GM19035 (cell line): ENCODE data around the gene SPAM1.
A peak's percentile ranks its signal among the peaks of the same experiment; 100 is the strongest.
"Not testable (repeated sequence)": the region's sequence is repeated elsewhere in the genome, so short reads cannot be mapped to it uniquely, and the experiment has no call there.

Experiments
- ATAC-seq: cut with Tn5 transposase; IDR thresholded peaks from one replicate; pipeline ENCODE4 v1.9.1; 2021; ENCODE audit not compliant: unreplicated experiment

SPAM1 gene

DNA sequence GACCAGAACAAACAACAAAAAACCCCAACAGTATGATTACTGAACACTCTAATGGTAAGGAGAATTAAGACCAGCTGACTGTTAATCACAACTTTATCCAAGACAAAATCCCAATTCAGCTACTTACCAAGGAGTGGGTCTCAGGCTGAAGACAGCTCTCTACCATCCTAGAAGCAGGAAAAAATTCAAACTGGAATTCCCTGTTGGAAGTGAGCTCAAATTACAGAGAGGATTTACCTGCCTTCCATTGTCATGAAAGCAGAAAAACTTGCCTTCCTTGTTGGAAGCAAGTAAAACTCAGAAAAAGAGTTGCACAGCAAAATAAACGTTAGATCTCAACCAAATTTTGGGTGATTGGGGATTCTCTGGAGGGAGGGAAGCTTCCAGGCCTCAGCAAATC is 20.9 kb downstream of the SPAM1 start:
- ATAC-seq = no peak

DNA sequence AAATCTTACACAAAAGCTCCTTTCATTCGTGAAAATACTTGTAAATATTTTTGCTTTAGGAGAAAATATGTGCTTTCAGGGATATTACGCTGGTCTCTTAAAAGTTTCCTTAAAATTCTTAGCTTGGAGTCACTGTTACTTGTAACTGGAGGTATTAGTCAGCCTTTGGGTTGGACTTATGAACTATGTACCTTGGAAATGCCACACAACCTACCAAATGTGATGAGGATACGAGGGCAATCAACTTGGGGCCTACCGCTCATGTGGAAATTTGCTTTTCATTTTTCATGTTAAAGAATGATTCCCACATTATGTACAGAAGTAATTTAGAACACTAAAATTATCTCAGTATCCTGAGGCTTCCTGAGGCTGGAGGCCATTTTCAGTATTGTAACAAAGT is 23.1 kb downstream of the SPAM1 start:
- ATAC-seq = no peak

DNA sequence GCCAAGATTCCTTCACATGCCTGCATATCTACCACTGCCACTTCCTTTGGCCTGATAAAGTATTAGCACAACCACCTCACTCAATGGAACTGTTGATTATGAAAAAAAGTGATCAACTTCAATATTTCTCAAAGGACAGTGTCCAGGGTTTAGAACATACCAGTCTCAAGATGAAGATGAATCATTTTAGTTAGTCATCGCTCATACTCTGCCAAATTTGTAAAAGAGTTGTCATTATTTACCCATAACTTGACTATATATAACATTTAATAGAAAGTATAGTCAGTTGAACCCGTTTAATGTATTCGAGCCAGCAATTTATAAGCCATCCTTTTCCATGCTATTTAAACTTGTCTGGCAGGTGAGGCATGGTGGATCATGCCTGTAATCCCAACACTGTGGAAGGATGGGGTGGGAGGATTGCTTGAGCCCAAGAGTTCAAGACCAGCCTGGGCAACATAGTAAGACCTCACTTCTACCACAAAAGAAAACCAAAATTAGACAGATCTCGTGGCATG is 33.2 kb downstream of the SPAM1 start:
- no peak for ATAC-seq

DNA sequence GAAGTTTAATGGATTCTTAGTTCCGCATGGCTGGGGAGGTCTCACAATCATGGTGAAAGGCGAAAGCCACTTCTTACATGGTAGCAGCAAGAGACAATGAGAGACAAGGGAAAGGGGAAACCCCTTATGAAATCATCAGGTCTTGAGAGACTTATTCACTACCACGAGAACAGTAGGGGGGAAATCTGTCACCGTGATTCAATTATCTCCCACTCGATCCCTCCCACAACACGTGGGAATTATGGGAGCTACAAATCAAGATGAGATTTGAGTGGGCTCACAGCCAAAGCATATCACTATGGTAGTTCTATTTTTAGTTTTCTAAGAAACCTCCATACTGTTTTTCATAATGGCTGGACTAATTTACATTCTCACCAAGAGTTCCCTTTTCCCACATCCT is 36.7 kb downstream of the SPAM1 start:
- ATAC-seq = no peak

DNA sequence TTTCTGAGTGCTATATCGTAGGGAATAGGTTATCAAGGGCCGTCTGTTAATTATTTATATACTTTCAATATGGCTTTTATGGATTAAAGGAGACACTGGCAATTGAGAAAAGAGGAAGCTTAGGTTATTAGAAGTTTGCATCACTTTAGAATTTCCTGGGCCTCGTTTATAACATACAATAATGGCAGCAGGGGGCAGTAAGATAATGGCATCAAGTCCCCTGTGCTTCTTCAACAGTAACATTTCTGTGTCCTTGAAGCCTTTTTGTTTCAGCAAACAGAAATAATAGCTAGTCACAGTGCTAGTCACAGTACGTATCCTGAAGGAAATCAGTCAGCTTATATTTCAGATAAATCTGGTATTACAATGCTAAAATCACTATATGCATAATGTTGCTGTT is 41.9 kb downstream of the SPAM1 start:
- no peak for ATAC-seq

DNA sequence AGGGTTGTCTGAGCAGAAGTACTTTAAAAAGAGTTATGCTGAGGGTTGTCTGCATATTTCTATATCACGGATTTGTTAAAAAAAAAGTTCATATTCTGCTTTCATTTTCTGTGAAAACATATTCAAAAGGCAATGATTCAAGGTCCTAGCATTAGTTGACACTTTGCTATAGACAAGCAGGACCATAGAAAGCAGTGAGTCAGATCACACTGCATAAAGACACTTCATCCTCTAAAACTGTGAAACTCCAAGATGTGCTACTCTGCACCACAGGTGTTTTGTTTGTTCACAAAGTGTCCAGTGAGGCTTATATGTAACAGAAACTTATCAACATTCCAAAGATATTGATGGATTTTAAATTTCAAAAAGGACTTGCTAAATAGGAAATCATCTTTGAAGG is 47.0 kb downstream of the SPAM1 start:
- ATAC-seq = no peak

DNA sequence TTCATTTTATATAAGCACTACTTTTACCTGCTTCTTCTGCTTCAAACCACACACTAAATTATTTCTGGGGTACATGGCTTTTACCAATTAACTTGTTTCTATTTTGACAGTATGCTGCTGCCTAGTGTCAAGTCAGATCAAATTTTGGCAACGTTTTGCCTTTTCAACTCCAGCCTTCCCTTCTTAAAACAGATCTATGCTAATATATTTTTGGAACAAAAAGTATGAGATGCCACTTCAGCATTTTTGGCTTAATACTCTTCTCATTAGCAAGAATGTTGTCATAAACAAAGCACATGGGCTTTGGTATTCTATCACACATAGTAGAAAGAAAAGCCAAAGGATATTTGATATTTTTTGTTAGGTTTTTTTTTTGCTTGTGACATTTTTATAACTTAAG is 47.8 kb downstream of the SPAM1 start:
- ATAC-seq = no peak

DNA sequence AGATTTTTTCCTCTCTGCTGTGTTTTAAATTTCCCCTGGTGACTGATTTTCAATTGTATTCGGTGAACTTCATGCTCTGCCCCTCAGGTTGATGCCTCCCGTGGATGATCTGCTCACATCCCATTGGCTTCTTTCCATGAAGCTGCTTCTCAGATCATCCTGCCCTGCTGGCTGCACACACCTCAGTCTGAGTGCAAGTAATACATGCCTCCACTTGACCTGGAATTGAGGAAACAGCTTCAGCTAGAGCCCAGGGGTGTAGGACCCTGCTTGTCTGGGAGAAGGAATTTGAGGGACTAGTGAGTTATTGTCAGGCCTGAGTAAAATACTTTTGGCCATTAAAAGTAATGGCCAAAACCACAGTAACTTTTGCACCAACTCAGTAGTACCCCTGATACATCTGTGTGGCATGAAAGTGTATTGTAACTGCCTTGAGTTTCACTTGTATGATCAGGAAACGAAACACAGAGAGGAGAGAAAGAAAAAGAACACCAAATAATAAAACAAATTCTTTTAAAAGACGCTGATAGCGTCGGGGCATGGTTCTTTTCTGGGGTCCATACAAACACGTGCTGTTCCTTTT is 49.4 kb downstream of the SPAM1 start:
- ATAC-seq = peak; percentile 55

DNA sequence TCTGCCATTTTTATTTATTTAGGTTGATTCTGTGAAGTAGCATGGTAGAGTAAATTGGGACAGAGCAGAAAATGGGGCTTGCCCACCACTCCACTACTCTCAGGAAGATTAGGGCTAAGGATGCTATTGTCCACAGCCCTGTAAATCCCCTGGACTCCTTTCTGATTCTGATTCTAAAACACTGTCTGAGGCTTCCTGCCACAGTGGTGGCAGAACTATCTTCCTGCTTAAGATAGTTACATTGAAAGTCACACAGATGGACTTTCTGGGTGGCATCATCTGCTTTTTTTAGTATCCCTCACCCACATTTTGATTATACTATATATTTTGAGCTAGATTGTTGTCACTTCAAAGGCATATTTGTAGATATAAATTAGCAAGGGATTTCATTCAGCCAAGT is 50.0 kb downstream of the SPAM1 start:
- ATAC-seq = no peak

DNA sequence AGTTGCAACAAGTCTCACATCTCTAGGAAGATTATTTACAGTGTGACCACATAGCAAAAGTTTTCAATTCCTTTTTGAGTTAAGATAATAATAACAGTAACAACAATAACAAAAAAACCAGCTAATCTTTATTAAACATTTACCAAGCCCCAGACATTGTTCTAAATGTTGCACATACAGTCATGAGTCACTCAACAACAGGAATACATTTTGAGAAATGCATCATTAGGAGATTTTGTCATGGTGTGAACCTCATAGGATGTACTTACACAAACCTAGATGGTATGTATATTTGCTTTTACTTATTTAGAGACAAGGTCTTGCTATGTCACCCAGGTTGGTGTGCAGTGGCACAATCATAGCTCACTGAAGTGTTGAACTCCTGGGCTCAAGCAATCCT is 52.0 kb downstream of the SPAM1 start:
- no peak for ATAC-seq

DNA sequence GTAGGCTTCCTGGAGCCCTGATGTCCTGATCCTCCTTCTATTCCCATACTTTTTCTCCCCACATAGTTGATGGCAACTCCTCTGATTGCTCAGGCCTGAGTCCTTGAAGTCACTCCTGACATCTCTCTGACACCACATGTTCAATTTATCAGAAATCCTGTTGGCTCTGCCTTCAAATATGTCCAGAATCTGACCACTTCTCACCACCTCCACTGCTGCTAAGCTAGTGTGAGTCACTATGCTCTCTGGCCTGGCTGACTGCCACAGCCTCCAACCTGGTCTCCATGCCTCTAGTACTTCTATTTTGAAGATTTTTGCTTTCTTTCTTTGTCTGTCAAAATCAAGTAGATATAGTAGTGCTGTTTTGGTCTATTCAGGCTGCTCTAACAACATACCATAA is 54.8 kb downstream of the SPAM1 start:
- no peak for ATAC-seq

DNA sequence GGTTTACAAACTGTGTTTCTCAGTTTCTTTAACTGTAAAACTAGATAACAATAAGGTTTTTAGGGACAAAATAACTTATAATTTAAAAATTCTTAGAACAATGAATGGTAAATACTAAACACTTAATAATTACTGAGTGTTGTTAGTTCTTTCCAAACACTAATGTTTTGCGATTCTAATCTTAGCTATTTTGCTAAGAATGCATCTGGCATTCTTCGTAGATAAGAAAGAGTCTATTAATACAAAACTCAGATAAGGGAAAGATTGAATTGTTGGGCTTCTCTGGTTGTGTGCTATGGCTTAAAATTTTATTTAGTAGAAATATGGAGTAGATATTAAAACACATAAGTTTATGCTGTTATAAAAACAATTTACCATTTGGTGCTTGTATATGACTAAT is 62.4 kb downstream of the SPAM1 start:
- no peak for ATAC-seq

DNA sequence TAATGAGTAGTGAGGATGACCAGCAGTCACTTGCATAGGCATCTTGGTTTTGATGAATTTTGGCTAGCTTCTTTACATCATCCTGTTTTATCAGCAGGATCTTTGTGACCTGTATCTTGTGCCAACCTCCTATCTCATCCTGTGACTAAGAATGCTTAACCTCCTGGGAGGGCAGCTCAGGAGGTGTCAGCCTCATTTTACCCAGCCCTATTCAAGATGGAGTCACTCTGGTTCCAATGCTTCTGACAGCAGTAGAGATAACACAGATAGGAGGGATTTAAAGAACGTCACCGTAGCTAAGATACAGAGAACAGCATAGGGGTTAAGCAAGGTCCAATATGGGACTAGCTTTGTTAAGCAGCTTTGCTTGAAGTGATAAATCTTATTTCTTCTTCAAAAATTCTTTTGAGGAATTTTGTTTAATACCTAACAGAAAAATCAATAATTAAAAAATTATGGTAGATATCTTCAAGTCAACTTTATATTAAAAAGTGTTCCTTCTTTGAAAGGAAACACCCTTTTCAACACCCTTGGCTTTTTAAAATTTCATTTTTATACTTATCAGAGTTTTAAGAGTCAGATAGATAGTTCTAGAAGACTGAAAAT is 68.0 kb downstream of the SPAM1 start:
- ATAC-seq = no peak

DNA sequence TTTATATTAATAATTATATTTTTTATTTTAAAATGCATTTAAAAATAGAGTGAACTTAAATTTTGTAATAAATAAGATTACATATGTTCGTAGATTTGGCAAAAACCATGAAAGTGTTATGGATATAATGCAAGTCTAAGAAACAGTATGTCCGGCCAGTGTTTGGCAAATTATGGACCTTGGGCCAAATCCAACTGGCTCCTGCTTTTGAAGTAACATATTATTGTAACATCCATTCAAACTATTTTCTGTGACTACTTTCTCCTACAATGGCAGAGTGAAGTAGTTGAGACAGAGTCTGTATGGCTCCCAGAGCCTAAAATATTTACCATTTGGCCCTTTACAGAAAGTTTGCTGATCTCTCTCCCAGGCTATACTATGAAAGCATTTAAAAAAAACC is 69.0 kb downstream of the SPAM1 start:
- no peak for ATAC-seq

DNA sequence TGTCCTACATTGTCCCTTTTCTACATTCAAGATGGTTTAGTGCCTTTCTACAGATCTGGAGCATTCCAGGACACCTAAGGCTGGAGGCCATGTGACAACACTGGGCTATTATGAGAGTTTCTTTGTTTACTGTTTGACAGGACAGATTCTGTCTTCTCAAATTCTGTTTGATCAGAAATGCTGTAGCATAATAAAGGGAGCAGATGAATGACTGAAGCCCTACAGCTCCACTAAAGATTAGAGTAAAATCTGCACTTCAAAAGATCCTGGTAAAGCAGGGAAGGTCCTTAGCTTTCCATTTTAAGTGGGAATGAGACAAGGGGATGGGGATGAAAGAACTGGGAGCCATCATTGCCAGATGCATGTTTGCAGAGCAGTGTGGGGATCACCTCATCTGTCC is 69.4 kb downstream of the SPAM1 start:
- no peak for ATAC-seq

DNA sequence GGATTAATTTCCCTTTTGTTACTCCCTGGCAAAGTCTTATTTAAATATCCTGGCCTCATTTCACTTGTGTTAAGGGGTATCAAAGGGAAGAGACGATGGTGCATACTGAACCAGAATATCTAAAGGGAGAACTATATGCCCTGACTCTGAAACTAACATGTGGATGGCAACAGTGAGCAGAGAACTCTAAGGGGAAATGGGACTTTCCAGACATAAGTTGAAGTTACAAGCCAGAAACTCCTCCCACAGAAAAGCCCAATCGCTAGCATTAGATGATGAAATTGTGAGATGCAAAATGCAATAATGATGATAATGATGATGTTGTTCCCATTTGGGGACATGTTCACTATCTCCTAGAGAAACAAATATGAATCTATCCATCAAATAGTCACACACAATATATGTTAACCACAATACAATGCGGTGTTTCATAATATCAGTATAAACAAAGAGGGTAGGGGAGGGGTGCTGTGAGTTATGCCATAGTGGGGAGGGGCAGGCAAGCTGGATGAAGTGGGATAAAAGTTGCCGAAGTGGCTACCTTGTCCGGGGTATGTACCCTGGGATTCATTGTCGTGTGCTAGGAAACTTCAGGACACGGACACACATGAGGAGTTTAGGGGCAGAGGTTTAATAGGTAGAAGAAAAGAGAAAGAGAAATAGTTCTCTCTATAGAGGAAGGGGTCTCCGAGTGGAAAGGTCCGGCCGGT is 70.7 kb downstream of the SPAM1 start:
- ATAC-seq = no peak

DNA sequence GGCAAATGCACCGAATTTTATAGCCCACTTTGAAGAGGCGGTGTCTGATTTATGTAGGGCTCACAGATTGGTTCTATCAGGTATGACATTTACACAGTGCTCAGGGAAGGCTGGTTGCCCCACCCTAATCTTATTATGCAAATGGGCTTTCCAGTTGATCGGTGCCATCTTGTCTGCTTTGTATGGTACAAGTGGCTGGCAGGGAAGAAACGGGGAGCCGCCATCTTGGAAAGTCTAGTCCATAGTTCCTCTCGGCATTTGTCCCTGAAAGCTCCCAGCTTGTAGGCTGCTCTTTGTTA is 71.2 kb downstream of the SPAM1 start:
- ATAC-seq = no peak

DNA sequence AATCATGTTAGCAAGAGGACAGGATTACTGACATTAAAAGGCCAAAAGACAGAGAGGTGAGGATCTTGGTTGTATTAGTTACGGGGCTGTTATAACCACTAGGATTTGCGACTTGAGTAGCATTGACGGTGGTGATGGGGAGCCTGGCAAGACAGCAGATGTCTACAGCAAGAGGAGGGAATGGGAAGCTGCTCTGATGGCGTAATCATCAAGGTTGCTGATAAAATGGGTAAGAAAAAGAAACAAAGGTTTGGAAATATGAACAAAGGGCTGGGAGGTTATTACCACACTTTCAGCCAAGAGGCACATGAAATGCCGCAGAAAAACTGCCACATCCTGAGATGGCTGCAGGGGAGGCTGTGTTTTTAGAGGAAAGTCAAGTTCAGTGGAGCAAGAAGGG is 73.9 kb downstream of the SPAM1 start:
- no peak for ATAC-seq

DNA sequence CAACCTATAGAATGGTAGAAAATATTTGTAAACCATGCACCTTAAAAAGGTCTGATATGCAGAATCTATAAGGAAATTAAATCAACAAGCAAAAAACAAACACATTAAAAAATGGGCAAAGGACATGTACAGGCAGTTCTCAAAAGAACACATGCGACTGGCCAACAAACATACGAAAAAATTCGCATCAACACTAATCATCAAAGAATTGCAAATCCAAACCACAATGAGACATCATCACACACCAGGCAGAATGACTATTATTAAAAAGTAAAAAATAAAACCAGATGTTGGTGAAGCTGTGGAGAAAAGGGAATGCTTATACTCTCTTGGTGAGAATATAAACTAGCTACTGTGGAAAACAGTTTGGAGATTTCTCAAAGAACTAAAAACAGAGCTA is 74.7 kb downstream of the SPAM1 start:
- ATAC-seq = no peak

DNA sequence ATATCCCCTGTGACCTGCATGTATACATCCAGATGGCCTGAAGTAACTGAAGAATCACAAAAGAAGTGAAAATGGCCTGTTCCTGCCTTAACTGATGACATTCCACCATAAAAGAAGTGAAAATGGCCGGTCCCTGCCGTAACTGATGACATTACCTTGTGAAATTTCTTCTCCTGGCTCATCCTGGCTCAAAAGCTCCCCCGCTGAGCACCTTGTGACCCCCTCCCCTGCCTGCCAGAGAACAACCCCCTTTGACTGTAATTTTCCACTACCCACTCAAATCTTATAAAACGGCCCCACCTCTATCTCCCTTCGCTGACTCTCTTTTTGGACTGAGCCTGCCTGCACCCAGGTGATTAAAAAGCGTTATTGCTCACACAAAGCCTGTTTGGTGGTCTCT is 83.3 kb downstream of the SPAM1 start:
- not testable (repeated sequence) for ATAC-seq

DNA sequence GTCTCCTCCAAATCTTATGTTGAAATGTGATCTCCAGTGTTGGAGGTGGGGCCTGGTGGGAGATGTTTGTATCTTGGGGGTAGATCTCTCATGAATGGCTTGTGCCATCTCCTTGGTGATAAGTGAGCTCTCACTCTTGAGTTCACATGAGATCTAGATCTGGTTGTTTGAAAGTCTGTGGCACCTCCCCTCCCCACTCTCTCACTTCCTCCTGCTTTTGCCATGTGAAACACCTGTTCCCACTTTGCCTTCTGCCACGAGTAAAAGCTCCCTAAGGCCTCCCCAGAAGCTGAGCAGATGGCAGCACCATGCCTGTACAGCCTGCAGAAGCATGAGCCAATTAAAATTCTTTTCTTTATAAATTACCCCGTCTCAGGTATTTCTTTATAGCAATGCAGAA is 84.3 kb downstream of the SPAM1 start:
- ATAC-seq = no peak
